ENCODE measurements around the gene FAM98B. TPM values are rescaled to one million over a fixed set of nuclear protein-coding genes. Genes with fewer than 3 reads are reported as not detected.

Gene FAM98B
- total and polyA plus RNA-seq, 2 of the 8 experiments (the other 6 are each of a cell fraction or from before 2014, with no cell fraction given), result 5.9 to 48.4 TPM

GRCh38 chr15:38522922-38523321, 69.0 kb downstream of the FAM98B start:
- H3K23me2 ChIP-seq (ENCODE audit: low read depth, low read length), result no peaks in the 10 kb centered on the region
- no peaks in the 10 kb centered on the region for H3K27me3 ChIP-seq (replicated peaks in 1 of 4; ENCODE audit: control insufficient read depth in 3 of 4, extremely low read depth in 1 of 4, insufficient read depth in 3 of 4, low read length in 3 of 4)
- H3K56ac ChIP-seq (replicated peaks; ENCODE audit: insufficient read length, low read depth, low read length), result no peak overlapping the region
- H2BK20ac ChIP-seq (ENCODE audit: low read length), result no peak overlapping the region
- no peak for DNase-seq (ENCODE audit: low read depth in 1 of 2, low spot score in 2 of 2)
- H2BK120ac ChIP-seq (replicated peaks; ENCODE audit: low read depth, low read length), result no peak overlapping the region
- no peaks in the 10 kb centered on the region for H4K20me1 ChIP-seq (replicated peaks in 1 of 2; ENCODE audit: control insufficient read depth in 1 of 2, insufficient read depth in 2 of 2, low read length in 2 of 2)
- no peak overlapping the region for H2AK5ac ChIP-seq (ENCODE audit: low read depth, low read length)
- no peak overlapping the region for H3K4me2 ChIP-seq (ENCODE audit: insufficient read depth in 1 of 2, low read depth in 2 of 2, low read length in 2 of 2)
- no peaks in the 10 kb centered on the region for H3K36me3 ChIP-seq (ENCODE audit: control insufficient read depth in 2 of 4, insufficient read depth in 4 of 4, low read length in 3 of 4)
- H3K27ac ChIP-seq (ENCODE audit: low read depth, low read length), result no peak overlapping the region
- no peaks in the 10 kb centered on the region for H3K4me1 ChIP-seq (replicated peaks in 1 of 4; ENCODE audit: control insufficient read depth in 3 of 4, insufficient read depth in 4 of 4, low read length in 3 of 4)
- H2BK12ac ChIP-seq (ENCODE audit: low read depth, low read length), result no peak overlapping the region
- CTCF ChIA-PET (ENCODE audit: partially characterized antibody), result interaction anchor here (1.2 to 2.6 kb wide), 2 partner anchors 161 to 177 kb away, joined by 3 to 5 read pairs; no protein-coding TSS in a partner anchor
- H3K79me1 ChIP-seq (ENCODE audit: low read depth, low read length), result no peaks in the 10 kb centered on the region
- H4K5ac ChIP-seq (ENCODE audit: insufficient read length, low read depth, low read length), result no peak overlapping the region
- no peak overlapping the region for H2BK5ac ChIP-seq (ENCODE audit: low read depth, low read length)
- H2BK15ac ChIP-seq (ENCODE audit: low read length), result no peak overlapping the region
- H3K14ac ChIP-seq (ENCODE audit: insufficient read length), result no peak overlapping the region
- FAIRE-seq, result no peak
- no peak overlapping the region for H4K8ac ChIP-seq (ENCODE audit: extremely low read depth, insufficient read depth, low read length)
- H3K9ac ChIP-seq (replicated peaks in 1 of 4; ENCODE audit: extremely low read depth in 1 of 4, low read depth in 3 of 4, low read length in 3 of 4), result no peak overlapping the region
- no peak overlapping the region for H3K18ac ChIP-seq (ENCODE audit: extremely low read depth, low read length)
- no peak overlapping the region for H3K23ac ChIP-seq (ENCODE audit: insufficient read length)
- H3K4ac ChIP-seq (replicated peaks; ENCODE audit: insufficient read length, low read depth, low read length), result no peak overlapping the region
- 87% methylated on average over 4 of the region's 4 CpGs; no CpG with 5 or more reads in 1 of the 2 experiments for WGBS, 2 experiments (ENCODE audit: extremely low coverage in 1 of 2, insufficient coverage in 1 of 2, insufficient read length in 1 of 2, insufficient replicate concordance in 2 of 2, low coverage in 1 of 2, low lambda C conversion rate in 2 of 2, missing lambda C conversion rate in 1 of 2)
- H4K91ac ChIP-seq (replicated peaks; ENCODE audit: insufficient read length, low read length), result no peak overlapping the region
- no peaks in the 10 kb centered on the region for H3K9me3 ChIP-seq (ENCODE audit: insufficient read depth in 2 of 2, low read depth in 1 of 2, low read length in 1 of 2)
- H3K4me3 ChIP-seq (ENCODE audit: extremely low read depth in 1 of 4, insufficient read depth in 2 of 4, low read depth in 3 of 4, low read length in 4 of 4), result no peak overlapping the region
- POLR2A ChIA-PET (ENCODE audit: partially characterized antibody), result interaction anchor here (1.1 kb wide), 1 partner anchor 41 kb away, joined by 3 read pairs; no protein-coding TSS in a partner anchor
- H3K79me2 ChIP-seq (ENCODE audit: control insufficient read depth in 1 of 2, insufficient read depth in 2 of 2, low read length in 2 of 2), result no peaks in the 10 kb centered on the region
- H2AFZ ChIP-seq (ENCODE audit: low read length), result no peak overlapping the region
- TF ChIP-seq TEAD4 (IDR thresholded peaks at IDR 0.05; ENCODE audit: low read depth, low read length), result no peak
- no peak for TF ChIP-seq E2F6 (IDR thresholded peaks at IDR 0.05)
- no peak for TF ChIP-seq RAD21 (IDR thresholded peaks at IDR 0.05 in 1 of 2, conservative IDR thresholded peaks at IDR 0.05 in 1 of 2; ENCODE audit: low read depth in 2 of 2, low read length in 2 of 2)
- no peak for TF ChIP-seq ASH2L (IDR thresholded peaks at IDR 0.05; ENCODE audit: low read length)
- TF ChIP-seq KDM4A (IDR thresholded peaks at IDR 0.05; ENCODE audit: low read depth, low read length, severe bottlenecking), result no peak
- no peak for TF ChIP-seq CTBP2 (IDR thresholded peaks at IDR 0.05; ENCODE audit: borderline replicate concordance, insufficient read depth, insufficient read length, low read length)
- no peak for TF ChIP-seq MAFK (IDR thresholded peaks at IDR 0.05; ENCODE audit: low read depth, low read length)
- TF ChIP-seq EP300 (IDR thresholded peaks at IDR 0.05; ENCODE audit: borderline replicate concordance in 1 of 2, low read depth in 2 of 2, low read length in 2 of 2), result no peak
- TF ChIP-seq CBX8 (IDR thresholded peaks at IDR 0.05; ENCODE audit: borderline replicate concordance, low read depth, low read length), result no peak
- no peak for TF ChIP-seq BCL11A (IDR thresholded peaks at IDR 0.05; ENCODE audit: low read depth in 2 of 2, low read length in 2 of 2)
- no peak for TF ChIP-seq CHD2 (IDR thresholded peaks at IDR 0.05; ENCODE audit: low read length)
- TF ChIP-seq SAP30 (IDR thresholded peaks at IDR 0.05; ENCODE audit: insufficient read depth, insufficient replicate concordance, low read length), result no peak
- no peak for TF ChIP-seq TAF7 (optimal IDR thresholded peaks at IDR 0.05; ENCODE audit: borderline replicate concordance, low read depth, low read length)
